ENCODE measurements around the gene DCAF7.

DNA sequence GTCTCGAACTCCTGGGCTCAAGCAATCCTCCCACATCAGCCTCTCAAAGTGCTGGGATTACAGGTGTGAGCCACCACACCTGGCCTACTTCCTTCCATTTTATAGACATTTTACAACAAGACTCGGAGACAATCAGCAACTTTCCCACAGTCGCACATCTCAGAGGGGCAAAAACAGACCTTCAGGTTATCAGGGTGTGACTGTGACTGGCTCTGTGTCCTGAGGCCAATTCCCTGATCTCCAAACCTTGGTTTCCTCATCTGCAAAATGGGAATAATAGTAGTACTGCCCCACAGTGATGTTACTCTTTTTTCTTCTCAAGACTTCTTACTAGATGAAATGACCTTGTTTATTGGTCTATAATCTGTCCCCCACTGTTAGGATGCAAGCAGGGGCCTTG, 37.9 kb upstream of the DCAF7 start:
- TF ChIP-seq, protein P1, sequence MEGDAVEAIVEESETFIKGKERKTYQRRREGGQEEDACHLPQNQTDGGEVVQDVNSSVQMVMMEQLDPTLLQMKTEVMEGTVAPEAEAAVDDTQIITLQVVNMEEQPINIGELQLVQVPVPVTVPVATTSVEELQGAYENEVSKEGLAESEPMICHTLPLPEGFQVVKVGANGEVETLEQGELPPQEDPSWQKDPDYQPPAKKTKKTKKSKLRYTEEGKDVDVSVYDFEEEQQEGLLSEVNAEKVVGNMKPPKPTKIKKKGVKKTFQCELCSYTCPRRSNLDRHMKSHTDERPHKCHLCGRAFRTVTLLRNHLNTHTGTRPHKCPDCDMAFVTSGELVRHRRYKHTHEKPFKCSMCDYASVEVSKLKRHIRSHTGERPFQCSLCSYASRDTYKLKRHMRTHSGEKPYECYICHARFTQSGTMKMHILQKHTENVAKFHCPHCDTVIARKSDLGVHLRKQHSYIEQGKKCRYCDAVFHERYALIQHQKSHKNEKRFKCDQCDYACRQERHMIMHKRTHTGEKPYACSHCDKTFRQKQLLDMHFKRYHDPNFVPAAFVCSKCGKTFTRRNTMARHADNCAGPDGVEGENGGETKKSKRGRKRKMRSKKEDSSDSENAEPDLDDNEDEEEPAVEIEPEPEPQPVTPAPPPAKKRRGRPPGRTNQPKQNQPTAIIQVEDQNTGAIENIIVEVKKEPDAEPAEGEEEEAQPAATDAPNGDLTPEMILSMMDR (IDR thresholded peaks at IDR 0.05): no peak
- TF ChIP-seq EP300 (IDR thresholded peaks at IDR 0.05) (no peak), POLR2A (IDR thresholded peaks at IDR 0.05) (no peak), POLR2AphosphoS5 (IDR thresholded peaks at IDR 0.05) (no peak)
